HFFc6 (cell line): ENCODE results near the gene HIVEP2. TPM values are rescaled to one million over a fixed set of nuclear protein-coding genes. Genes with fewer than 3 reads are reported as not detected.

Source experiments
- DNase-seq: peaks from one replicate; pipeline ENCODE4 v3.0.0-alpha.2; 2018
- H3K27ac Mint-ChIP-seq: 2 replicates; pipeline ENCODE4 v1.8.0; 2020; ENCODE audit warnings: mild to moderate bottlenecking, mixed read lengths
- H3K27me3 Mint-ChIP-seq: 2 replicates; pipeline ENCODE4 v1.8.0; 2021; ENCODE audit warnings: mild to moderate bottlenecking, moderate library complexity, mixed read lengths; ENCODE audit not compliant: insufficient read depth
- H3K36me3 Mint-ChIP-seq: 2 replicates; pipeline ENCODE4 v1.8.0; 2021; ENCODE audit warnings: low read depth, mixed read lengths
- H3K4me1 Mint-ChIP-seq: 2 replicates; pipeline ENCODE4 v1.8.0; 2020; ENCODE audit warnings: low read depth, mixed read lengths
- H3K4me3 Mint-ChIP-seq: 2 replicates; pipeline ENCODE4 v1.8.0; 2020; ENCODE audit warnings: mild to moderate bottlenecking, moderate library complexity, mixed read lengths
- H3K9me3 Mint-ChIP-seq: 2 replicates; pipeline ENCODE4 v1.8.0; 2020; ENCODE audit warnings: mild to moderate bottlenecking, mixed read lengths
- CTCF ChIP-seq: fragments of 200-600 bp; sonication (generic); IDR thresholded peaks from 2 replicates; pipeline ENCODE4 v1.5.0; 2021; ENCODE audit warnings: antibody characterized with exemption, mild to moderate bottlenecking
- total RNA-seq, 6 experiments: library from RNA; stranded (reverse); fragmentation: NEBNext Ultra II Directional; extraction: Animal tissue kit (Norgen Biotek cat#: 25700); gene quantifications; 2 replicates in 1 of 6; 3 replicates in 5 of 6; pipeline ENCODE4 v1.2.3, GENCODE V29; 2021

HIVEP2 gene
- total RNA-seq, 6 experiments from 2014 or later, result 14.0 to 19.5 (median 17.1) TPM

DNA sequence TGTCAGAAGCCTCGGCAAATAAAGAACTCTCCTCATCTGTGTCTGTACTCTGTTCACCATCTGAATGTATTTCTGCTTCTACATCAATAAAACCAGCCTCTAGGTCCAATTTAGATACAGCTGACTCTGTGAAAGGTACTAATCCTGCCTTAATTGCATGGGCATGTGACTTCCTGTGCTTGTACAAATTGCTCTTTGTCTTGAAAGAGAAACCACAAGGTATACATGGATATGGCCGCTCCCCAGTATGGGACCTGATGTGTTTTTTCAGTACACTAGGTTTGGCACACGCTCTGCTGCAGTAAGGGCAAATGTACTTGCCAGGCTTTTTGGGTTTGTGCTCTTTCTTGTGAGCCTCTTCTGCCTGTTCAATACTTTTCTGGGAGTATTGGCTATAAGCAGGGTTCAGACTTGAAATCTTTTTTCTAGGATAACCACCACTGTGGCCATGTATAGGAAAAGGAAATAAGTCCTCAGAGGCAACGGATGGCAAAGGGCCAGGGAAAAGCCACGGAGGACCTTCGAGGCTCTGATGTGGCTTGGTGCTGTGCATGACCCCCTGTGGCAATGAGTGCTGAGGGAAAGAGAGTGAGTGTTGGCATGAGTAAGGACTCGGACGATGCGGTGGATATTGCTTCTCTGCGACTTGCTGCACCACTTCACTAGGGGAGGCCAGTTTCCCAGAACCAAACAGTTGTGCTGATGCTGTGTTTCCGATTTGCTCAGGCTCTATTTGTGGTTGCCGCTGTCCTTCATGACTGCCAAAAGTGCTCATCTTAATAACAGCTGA is 170.9 kb downstream of the HIVEP2 start:
- DNase-seq, result no peak
- Mint-ChIP-seq H3K4me1 (no peaks in the 10 kb centered on the region), H3K36me3 (peaks cover 56% of the 10 kb centered on the region), H3K9me3 (no peaks in the 10 kb centered on the region), H3K4me3 (no peak overlapping the region), H3K27me3 (peaks cover 2% of the 10 kb centered on the region; the same call in 1 of the 2 replicates), H3K27ac (no peak overlapping the region)
- TF ChIP-seq CTCF, result no peak

DNA sequence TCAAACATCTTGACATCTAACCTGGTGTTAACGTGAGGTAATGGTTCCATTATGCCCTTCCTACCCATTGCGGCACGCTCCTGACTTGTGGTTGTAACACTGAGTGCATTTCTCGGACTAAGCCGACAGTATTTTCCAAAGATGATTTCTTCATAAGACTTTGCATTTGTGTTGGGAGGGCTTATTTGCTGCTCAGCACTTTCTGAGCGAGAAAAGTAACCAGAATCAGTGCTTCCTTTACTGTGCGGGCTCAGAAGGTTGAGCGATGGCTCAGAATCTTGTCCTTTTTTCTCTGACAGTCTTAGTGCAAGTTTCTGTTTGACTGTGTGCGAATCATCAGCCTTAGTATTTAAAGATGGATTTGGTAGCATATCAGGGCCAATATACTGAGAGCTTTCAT is 171.7 kb downstream of the HIVEP2 start:
- Mint-ChIP-seq H3K27me3 (peaks cover 2% of the 10 kb centered on the region; the same call in 1 of the 2 replicates), H3K9me3 (no peaks in the 10 kb centered on the region), H3K27ac (no peak overlapping the region), H3K4me1 (peaks cover under 1% of the 10 kb centered on the region; the same call in 1 of the 2 replicates), H3K36me3 (peaks cover 59% of the 10 kb centered on the region), H3K4me3 (no peak overlapping the region)
- no peak for DNase-seq
- TF ChIP-seq CTCF, result no peak

DNA sequence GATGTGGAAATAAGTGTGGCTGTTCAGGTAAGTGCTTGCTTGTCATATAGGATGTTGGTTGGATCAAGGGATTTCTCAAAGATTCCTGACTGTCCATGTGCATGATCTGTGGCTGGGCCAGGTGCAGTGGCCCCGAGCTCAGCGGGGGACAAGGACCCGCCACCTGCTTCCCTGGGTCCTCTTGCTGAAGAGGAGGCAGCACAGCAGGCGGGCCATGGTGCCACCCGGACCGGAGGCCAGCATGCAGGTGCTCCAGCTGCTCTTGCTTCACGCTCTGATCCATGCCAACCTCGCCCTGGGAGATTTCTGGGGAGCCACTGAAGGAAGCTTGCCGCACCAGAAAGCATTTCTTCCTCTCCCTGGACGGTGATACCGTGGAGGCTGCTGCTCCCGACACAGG is 173.8 kb downstream of the HIVEP2 start:
- TF ChIP-seq CTCF, result no peak
- Mint-ChIP-seq H3K4me1 (peaks cover 17% of the 10 kb centered on the region), H3K36me3 (peaks cover 66% of the 10 kb centered on the region), H3K4me3 (no peak overlapping the region), H3K27me3 (peaks cover 2% of the 10 kb centered on the region; the same call in 1 of the 2 replicates), H3K9me3 (no peaks in the 10 kb centered on the region), H3K27ac (no peak overlapping the region)
- DNase-seq, result no peak

GRCh38 chr6:142765306-142765705 is 179.7 kb downstream of the HIVEP2 start:
- Mint-ChIP-seq H3K4me1 (peaks cover 64% of the 10 kb centered on the region), H3K27me3 (no peaks in the 10 kb centered on the region), H3K9me3 (no peaks in the 10 kb centered on the region), H3K27ac (no peak overlapping the region), H3K4me3 (no peak overlapping the region), H3K36me3 (peaks cover 37% of the 10 kb centered on the region)
- DNase-seq, result no peak
- TF ChIP-seq CTCF, result no peak

GRCh38 chr6:142764311-142764710 is 180.7 kb downstream of the HIVEP2 start:
- DNase-seq, result no peak
- Mint-ChIP-seq H3K9me3 (no peaks in the 10 kb centered on the region), H3K36me3 (peaks cover 37% of the 10 kb centered on the region), H3K27ac (peak overlapping the region; percentile 36; the same call in 1 of the 2 replicates), H3K4me3 (no peak overlapping the region), H3K27me3 (no peaks in the 10 kb centered on the region), H3K4me1 (peaks cover 74% of the 10 kb centered on the region)
- no peak for TF ChIP-seq CTCF
